Right kidney (tissue), 1 donor: ENCODE data around the gene PPP1R15B.
A peak's percentile ranks its signal among the peaks of the same experiment; 100 is the strongest.

Experiments
- DNase-seq: peaks from one replicate; pipeline ENCODE4 v3.0.0-alpha.2; 2016

PPP1R15B gene

GRCh38 chr1:204366759-204367158 lies 44.9 kb downstream of the PPP1R15B start:
- DNase-seq = no peak

- peak; percentile 93 for DNase-seq
Measured at GRCh38 chr1:204363335-204364114, 48.1 kb downstream of the PPP1R15B start.

- DNase-seq = no peak
Measured at GRCh38 chr1:204362984-204363334, 48.7 kb downstream of the PPP1R15B start.

GRCh38 chr1:204361781-204362180 lies 49.8 kb downstream of the PPP1R15B start:
- DNase-seq = no peak

GRCh38 chr1:204361341-204361771 lies 50.3 kb downstream of the PPP1R15B start:
- DNase-seq = no peak

GRCh38 chr1:204360314-204360713 lies 51.3 kb downstream of the PPP1R15B start:
- DNase-seq = no peak

GRCh38 chr1:204359474-204360255 lies 52.0 kb downstream of the PPP1R15B start, which contains the start of gene PLEKHA6:
Gene PLEKHA6 (minus strand): TSS chr1:204359929. CDS start chr1:204273727, 86,202 bp downstream.
- DNase-seq = no peak

- DNase-seq = no peak
Measured at GRCh38 chr1:204359131-204359473, 52.5 kb downstream of the PPP1R15B start.

- DNase-seq = no peak
Measured at GRCh38 chr1:204358605-204359004, 53.0 kb downstream of the PPP1R15B start.

- no peak for DNase-seq
Measured at GRCh38 chr1:204357551-204358490, 53.8 kb downstream of the PPP1R15B start.

GRCh38 chr1:204356997-204357396 lies 54.6 kb downstream of the PPP1R15B start:
- no peak for DNase-seq

- DNase-seq = no peak
Measured at GRCh38 chr1:204355913-204356312, 55.7 kb downstream of the PPP1R15B start.

- no peak for DNase-seq
Measured at GRCh38 chr1:204354579-204354978, 57.0 kb downstream of the PPP1R15B start.
